Forelimb muscle (tissue), 1 donor: ENCODE measurements around the gene SECTM1. TPM values are rescaled to one million over a fixed set of nuclear protein-coding genes. Genes with fewer than 3 reads are reported as not detected.

Experiments used
- DNase-seq: peaks from one replicate; pipeline ENCODE4 v3.0.0-alpha.2; 2013; ENCODE audit warnings: low read depth
- polyA plus RNA-seq: library from polyadenylated mRNA; unstranded; fragments of 120-200 nt; gene quantifications from one replicate; pipeline ENCODE4 v1.2.1, GENCODE V29; 2013; ENCODE audit not compliant: insufficient read length

The SECTM1 gene
- polyA plus RNA-seq, 1 donor: 3.3 TPM

- no peak for DNase-seq
Observed at GRCh38 chr17:82328994-82329507, 4.5 kb downstream of the SECTM1 start.

GRCh38 chr17:82328141-82328993, 5.2 kb downstream of the SECTM1 start:
- no peak for DNase-seq

- DNase-seq: no peak
Observed at GRCh38 chr17:82327757-82328140, 5.8 kb downstream of the SECTM1 start.

GRCh38 chr17:82327289-82327688, 6.3 kb downstream of the SECTM1 start:
- no peak for DNase-seq

- no peak for DNase-seq
Observed at GRCh38 chr17:82325286-82326180, 8.0 kb downstream of the SECTM1 start.

- no peak for DNase-seq
Observed at GRCh38 chr17:82324566-82325285, 8.8 kb downstream of the SECTM1 start.

GRCh38 chr17:82323514-82324234, 9.9 kb downstream of the SECTM1 start:
- DNase-seq: no peak

GRCh38 chr17:82322526-82323453, 10.8 kb downstream of the SECTM1 start:
- DNase-seq: no peak

- DNase-seq: no peak
Observed at GRCh38 chr17:82321947-82322466, 11.6 kb downstream of the SECTM1 start.

GRCh38 chr17:82320956-82321927, 12.3 kb downstream of the SECTM1 start:
- DNase-seq: no peak

GRCh38 chr17:82320140-82320840, 13.3 kb downstream of the SECTM1 start:
- DNase-seq: no peak

GRCh38 chr17:82319619-82320062, 13.9 kb downstream of the SECTM1 start:
- no peak for DNase-seq

- no peak for DNase-seq
Observed at GRCh38 chr17:82318772-82319606, 14.6 kb downstream of the SECTM1 start.

- DNase-seq: no peak
Observed at GRCh38 chr17:82318169-82318498, 15.4 kb downstream of the SECTM1 start.

- DNase-seq: no peak
Observed at GRCh38 chr17:82317394-82318168, 16.0 kb downstream of the SECTM1 start, which contains the start of gene CD7. Gene CD7 (minus strand): TSS chr17:82317608. CDS start chr17:82317495, 113 bp downstream.
